OCI-LY3 (cell line): ENCODE data around the gene RHCE.

ENCODE experiments used
- EZH2phosphoT487 ChIP-seq: fragments of 200-600 bp; shearing (Covaris generic); IDR thresholded peaks from 2 replicates; pipeline ENCODE4 v1.6.1; 2018; ENCODE audit warnings: antibody characterized with exemption, mixed run types, low read depth
- TF ChIP-seq, protein P1 (sequence below): fragments of 200-600, 300-600 bp; sonication (generic); IDR thresholded peaks from 2 replicates; pipeline ENCODE4 v1.5.1; 2014; ENCODE audit warnings: antibody characterized with exemption, low read length, low read depth

DNA sequence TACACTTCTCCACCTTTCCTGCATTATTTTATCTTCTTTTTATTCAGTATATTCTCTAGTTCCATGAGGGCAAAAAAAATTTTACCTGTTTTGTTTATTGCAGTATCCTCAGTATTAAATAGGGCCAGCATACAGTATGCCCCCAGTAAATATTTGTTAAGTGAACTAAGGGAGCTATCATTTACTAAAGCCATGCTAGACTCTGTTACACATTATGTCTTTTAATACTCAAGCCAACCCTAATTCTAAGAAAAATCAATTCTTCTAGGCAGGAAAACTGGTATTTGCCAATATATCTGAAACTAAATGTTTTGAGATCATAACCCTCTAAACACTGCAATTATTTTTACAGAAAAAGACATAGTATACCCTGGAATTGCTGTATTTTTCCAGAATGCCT, 64.2 kb downstream of the RHCE start:
- TF ChIP-seq, protein P1, sequence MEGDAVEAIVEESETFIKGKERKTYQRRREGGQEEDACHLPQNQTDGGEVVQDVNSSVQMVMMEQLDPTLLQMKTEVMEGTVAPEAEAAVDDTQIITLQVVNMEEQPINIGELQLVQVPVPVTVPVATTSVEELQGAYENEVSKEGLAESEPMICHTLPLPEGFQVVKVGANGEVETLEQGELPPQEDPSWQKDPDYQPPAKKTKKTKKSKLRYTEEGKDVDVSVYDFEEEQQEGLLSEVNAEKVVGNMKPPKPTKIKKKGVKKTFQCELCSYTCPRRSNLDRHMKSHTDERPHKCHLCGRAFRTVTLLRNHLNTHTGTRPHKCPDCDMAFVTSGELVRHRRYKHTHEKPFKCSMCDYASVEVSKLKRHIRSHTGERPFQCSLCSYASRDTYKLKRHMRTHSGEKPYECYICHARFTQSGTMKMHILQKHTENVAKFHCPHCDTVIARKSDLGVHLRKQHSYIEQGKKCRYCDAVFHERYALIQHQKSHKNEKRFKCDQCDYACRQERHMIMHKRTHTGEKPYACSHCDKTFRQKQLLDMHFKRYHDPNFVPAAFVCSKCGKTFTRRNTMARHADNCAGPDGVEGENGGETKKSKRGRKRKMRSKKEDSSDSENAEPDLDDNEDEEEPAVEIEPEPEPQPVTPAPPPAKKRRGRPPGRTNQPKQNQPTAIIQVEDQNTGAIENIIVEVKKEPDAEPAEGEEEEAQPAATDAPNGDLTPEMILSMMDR: no peak
- no peak for TF ChIP-seq EZH2phosphoT487
